Amygdala (tissue), 56 donors: ENCODE results near the gene RPS6KB2.

Experiments used
- DNase-seq, 56 donors: peaks; one replicate each; lab custom pipeline; 2025; lab: John Stamatoyannopoulos, UW

RPS6KB2 gene

DNA sequence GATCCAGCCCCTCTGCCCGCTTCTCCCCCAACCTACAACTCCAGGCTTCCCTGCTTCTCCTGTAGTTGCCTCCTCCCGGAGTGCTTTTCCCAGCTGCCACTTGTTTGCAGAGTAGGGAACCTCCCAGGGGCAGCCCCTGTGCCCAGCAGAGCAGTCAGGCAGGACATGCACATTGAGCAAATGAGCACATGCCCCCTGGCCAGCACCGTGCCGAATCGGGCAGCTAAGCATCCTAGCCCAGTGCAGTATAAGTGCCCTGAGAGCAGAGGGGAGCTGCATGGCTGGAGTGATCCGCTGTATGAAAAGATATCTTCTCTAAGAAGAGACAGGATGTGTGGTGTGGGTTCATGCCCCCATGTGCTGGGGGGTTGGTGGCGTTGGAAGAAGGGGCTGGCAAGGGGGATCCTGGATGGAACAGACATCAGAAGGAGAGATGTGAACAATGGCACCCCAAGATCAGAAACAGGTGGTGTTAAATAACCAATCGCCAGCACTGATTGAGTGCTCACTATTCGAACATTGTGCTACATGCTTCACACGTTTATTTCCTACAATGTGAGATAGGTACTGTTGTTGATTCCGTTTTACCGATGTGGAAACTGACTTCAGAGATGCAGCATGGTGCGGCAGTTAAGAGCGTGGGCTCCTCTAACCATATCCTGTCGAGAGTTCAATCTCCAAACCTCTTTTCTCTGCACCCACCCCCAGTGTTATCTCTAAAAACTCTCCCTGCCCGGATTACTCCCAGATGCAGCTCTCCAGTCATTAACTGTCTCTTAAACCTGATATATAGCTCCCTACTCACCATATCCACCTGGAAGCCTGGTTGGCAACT lies 55.8 kb downstream of the RPS6KB2 start:
- no peak for DNase-seq

DNA sequence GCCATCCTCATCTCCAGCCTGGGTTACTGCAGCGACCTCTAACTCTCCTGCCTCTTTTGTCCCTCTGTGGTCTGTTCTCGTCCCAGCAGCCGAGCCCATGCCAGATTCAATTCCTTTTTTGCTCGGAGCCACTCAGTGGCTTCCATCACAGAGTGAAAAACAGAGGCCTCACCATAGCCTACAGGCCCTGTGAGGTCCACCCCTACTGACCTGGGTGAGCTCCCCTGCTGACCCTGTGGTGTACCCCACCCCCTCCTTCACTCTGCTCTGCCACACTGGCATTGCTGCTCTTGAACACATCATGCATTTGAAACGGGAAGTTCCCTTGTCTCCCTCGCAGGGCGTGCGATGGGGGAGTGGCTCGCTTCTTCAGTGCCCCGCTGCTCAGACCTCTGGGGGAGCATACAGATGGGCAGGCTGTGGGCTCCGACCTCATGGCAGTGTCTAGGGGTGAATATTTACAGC lies 56.6 kb downstream of the RPS6KB2 start:
- peak in 5 of 56 donors; percentile 19 to 52 (median 30) for DNase-seq
